Lung (tissue), 12 donors: ENCODE data around the gene DNAJC1. TPM values are rescaled to one million over a fixed set of nuclear protein-coding genes. Genes with fewer than 3 reads are reported as not detected.

Experiments
- ATAC-seq: fragments of 200-7000 bp; cut with Tn5 transposase; one replicate; pipeline ENCODE4 v1.9.1; 2020; ENCODE audit warnings: moderate number of reproducible peaks; ENCODE audit not compliant: insufficient read depth, low FRiP score
- DNase-seq, 3 donors: peaks; one replicate each; pipeline ENCODE4 v3.0.0-alpha.2; 2013 to 2017
- H3K27ac ChIP-seq, 2 donors: one replicate each; pipeline ENCODE4 v1.5.1; 2013; ENCODE audit warnings: mild to moderate bottlenecking in 2 of 2, moderate library complexity in 2 of 2, control low read depth in 1 of 2, inconsistent platforms in 1 of 2, low read depth in 1 of 2, low read length in 1 of 2
- H3K27me3 ChIP-seq, 3 donors: one replicate each; pipeline ENCODE4 v1.5.1; 2013; ENCODE audit warnings: low read length in 2 of 3; ENCODE audit not compliant: control insufficient read depth in 3 of 3, insufficient read depth in 3 of 3
- H3K36me3 ChIP-seq, 4 donors: one replicate each; pipeline ENCODE4 v1.5.1; 2013; ENCODE audit warnings: low read length in 4 of 4, mild to moderate bottlenecking in 1 of 4, moderate library complexity in 1 of 4; ENCODE audit not compliant: control insufficient read depth in 4 of 4, insufficient read depth in 4 of 4
- H3K4me1 ChIP-seq, 5 donors: one replicate each; pipeline ENCODE4 v1.5.1; 2013; ENCODE audit warnings: low read length in 5 of 5, mild to moderate bottlenecking in 2 of 5, moderate library complexity in 1 of 5; ENCODE audit not compliant: control insufficient read depth in 5 of 5, insufficient read depth in 5 of 5
- H3K4me3 ChIP-seq: one replicate; pipeline ENCODE4 v1.5.1; 2013; ENCODE audit warnings: mild to moderate bottlenecking, control low read depth, moderate library complexity
- H3K9ac ChIP-seq, 2 donors: one replicate each; pipeline ENCODE4 v1.5.1; 2013; ENCODE audit warnings: low read length in 2 of 2, control low read depth in 1 of 2; ENCODE audit not compliant: insufficient read depth in 1 of 2
- H3K9me3 ChIP-seq, 4 donors: one replicate each; pipeline ENCODE4 v1.5.1; 2013; ENCODE audit warnings: low read length in 3 of 4, mild to moderate bottlenecking in 1 of 4, moderate library complexity in 1 of 4; ENCODE audit not compliant: control insufficient read depth in 4 of 4, insufficient read depth in 3 of 4
- WGBS, 2 donors: extraction: QIAGEN DNeasy Blood & Tissue Kit; methylation state at CpG; one replicate each; pipeline ENCODE4 v1.1.7; 2013; 5-methylcytosine and 5-hydroxymethylcytosine counted together
- polyA plus RNA-seq, 2 donors: library from polyadenylated mRNA; stranded (reverse); fragments of 200-250 nt; gene quantifications; one replicate each; pipeline ENCODE4 v1.2.1, GENCODE V29; 2013
- total RNA-seq, 2 donors: library from RNA; depleted of rRNA in 1 of 2; stranded (reverse); fragments of >200 nt in 1 of 2; gene quantifications; one replicate each; pipeline ENCODE4 v1.2.1, GENCODE V29; 2014 to 2021
- TF ChIP-seq, protein P1 (sequence below): IDR thresholded peaks from 2 replicates; pipeline ENCODE4 v1.5.1; 2012; ENCODE audit warnings: mild to moderate bottlenecking; ENCODE audit errors: control extremely low read depth, extremely low read depth
- donor health status: control.
- donor health status: control.
- donor health status: Bipolar disorder and iron deficiency.
- donor health status: healthy.
- donor health status: DM: yes; HTN: yes; CAD: no.

DNAJC1 gene
- total and polyA plus RNA-seq, 4 donors: 31.0 to 38.2 (median 35.6) TPM

DNA sequence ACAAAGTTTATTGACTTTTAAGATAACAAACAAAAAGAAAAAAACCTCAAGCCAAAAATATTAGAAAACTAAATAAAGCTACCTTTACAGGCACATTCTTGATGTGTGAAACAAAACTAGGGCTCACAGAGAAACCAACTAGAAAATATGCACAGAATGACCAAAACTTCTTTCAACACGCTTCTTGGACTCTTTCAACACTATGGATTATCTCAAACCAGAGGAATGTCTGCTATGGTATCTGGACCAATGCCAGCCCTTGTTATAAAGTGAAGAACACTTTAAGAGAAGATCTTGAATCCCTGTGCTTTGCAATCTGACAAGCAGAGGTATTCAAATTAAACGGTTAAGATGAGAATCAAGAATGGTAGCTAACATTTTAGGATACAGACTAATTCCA lies 76.6 kb downstream of the DNAJC1 start:
- Histone ChIP-seq H3K9me3 (no peaks in the 10 kb centered on the region), H3K27me3 (no peaks in the 10 kb centered on the region), H3K9ac (no peak overlapping the region), H3K27ac (no peak overlapping the region), H3K36me3 (no peaks in the 10 kb centered on the region), H3K4me1 (peaks cover 0 to 19% (median 0%) of the 10 kb centered on the region in 5 donors), H3K4me3 (no peak overlapping the region)
- TF ChIP-seq, protein P1, sequence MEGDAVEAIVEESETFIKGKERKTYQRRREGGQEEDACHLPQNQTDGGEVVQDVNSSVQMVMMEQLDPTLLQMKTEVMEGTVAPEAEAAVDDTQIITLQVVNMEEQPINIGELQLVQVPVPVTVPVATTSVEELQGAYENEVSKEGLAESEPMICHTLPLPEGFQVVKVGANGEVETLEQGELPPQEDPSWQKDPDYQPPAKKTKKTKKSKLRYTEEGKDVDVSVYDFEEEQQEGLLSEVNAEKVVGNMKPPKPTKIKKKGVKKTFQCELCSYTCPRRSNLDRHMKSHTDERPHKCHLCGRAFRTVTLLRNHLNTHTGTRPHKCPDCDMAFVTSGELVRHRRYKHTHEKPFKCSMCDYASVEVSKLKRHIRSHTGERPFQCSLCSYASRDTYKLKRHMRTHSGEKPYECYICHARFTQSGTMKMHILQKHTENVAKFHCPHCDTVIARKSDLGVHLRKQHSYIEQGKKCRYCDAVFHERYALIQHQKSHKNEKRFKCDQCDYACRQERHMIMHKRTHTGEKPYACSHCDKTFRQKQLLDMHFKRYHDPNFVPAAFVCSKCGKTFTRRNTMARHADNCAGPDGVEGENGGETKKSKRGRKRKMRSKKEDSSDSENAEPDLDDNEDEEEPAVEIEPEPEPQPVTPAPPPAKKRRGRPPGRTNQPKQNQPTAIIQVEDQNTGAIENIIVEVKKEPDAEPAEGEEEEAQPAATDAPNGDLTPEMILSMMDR: no peak
- DNase-seq (peak in 2 of 3 donors; percentile 74 to 81), ATAC-seq (no peak)
- 47 to 55% methylated on average over 2 of the region's 2 CpGs for WGBS, 2 donors

DNA sequence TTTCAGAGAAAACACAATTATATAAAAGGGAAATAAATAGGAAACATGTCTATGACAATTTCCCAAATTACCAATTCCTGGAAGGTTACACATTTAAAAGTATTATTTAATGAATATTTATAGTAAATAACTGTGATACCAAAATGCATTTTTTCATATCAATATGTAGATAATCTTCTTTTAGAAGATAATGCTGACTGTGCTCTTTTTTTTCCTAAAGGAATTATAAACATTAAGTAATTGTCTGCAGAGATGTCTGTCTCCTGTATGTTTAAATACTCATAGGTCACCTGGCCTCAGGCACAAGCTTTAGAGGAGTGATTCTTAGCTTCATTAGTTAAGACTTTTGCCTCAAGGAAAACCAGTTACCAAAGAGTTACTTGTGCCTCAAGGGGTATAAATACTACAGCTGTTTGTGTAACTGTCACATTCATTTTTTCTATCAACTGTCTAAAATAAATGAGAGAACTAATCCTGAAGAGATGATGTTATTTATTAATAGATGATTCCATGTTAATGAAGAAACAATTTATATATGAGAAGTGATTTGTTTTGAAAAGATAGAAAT lies 77.1 kb downstream of the DNAJC1 start:
- Histone ChIP-seq H3K36me3 (no peaks in the 10 kb centered on the region), H3K4me1 (peaks cover 0 to 19% (median 0%) of the 10 kb centered on the region in 5 donors), H3K27ac (no peak overlapping the region), H3K4me3 (no peak overlapping the region), H3K9me3 (no peaks in the 10 kb centered on the region), H3K9ac (no peak overlapping the region), H3K27me3 (no peaks in the 10 kb centered on the region)
- DNase-seq (no peak), ATAC-seq (no peak)
- TF ChIP-seq, protein P1: no peak

DNA sequence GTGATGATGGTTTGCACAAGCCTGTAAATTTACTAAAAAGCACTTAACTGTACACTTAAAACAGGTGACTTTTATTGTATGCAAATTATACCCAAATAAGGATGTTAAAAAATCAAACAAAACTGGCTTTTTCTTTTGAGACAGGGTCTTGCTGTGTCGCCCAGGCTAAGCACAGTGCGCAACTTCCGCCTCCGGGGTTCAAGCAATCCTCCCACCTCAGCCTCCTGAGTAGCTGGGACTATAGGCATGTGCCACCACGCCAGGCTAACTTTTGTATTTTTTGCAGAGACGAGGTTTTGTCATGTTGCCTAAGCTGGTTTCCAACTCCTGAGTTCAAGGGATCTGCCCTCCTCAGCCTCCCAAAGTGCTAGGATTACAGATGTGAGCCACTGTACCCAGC lies 77.7 kb downstream of the DNAJC1 start:
- Histone ChIP-seq H3K36me3 (no peaks in the 10 kb centered on the region), H3K4me3 (no peak overlapping the region), H3K9me3 (no peaks in the 10 kb centered on the region), H3K4me1 (peaks cover 0 to 19% (median 0%) of the 10 kb centered on the region in 5 donors), H3K9ac (no peak overlapping the region), H3K27me3 (no peaks in the 10 kb centered on the region), H3K27ac (no peak overlapping the region)
- DNase-seq (no peak), ATAC-seq (no peak)
- 94 to 97% methylated on average over 6 of the region's 6 CpGs for WGBS, 2 donors
- TF ChIP-seq, protein P1: no peak

DNA sequence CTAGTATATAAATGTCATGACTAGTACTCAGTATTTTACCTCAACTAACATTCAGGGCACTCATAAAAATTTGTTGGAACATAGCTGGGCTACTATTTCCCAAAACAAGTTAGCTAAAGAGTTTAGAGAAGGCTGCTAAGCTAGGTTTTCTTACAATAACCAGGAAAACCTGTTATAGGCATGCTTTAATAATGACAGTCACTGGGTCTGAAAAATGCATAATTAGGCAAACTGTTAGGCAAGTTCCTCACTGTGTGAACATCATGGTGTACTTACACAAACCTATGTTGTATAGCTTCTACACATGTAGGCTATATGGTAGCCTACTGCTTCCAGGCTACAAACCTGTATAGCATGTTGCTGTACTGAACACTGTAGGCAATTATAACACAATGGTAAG lies 79.0 kb downstream of the DNAJC1 start:
- no peak overlapping the region for H3K27ac ChIP-seq
- no peaks in the 10 kb centered on the region for H3K36me3 ChIP-seq
- no peaks in the 10 kb centered on the region for H3K27me3 ChIP-seq
- no peak overlapping the region for H3K4me3 ChIP-seq
- TF ChIP-seq, protein P1: no peak
- no peaks in the 10 kb centered on the region for H3K9me3 ChIP-seq
- DNase-seq (no peak), ATAC-seq (no peak)
- no peak overlapping the region for H3K9ac ChIP-seq
- peaks cover 0 to 19% (median 0%) of the 10 kb centered on the region in 5 donors for H3K4me1 ChIP-seq
